HG03108 (cell line): ENCODE data around the gene POLR2L.

Source experiments
- ATAC-seq: cut with Tn5 transposase; IDR thresholded peaks from one replicate; pipeline ENCODE4 v1.9.1; 2021; ENCODE audit warnings: moderate library complexity; ENCODE audit not compliant: unreplicated experiment

The POLR2L gene

DNA sequence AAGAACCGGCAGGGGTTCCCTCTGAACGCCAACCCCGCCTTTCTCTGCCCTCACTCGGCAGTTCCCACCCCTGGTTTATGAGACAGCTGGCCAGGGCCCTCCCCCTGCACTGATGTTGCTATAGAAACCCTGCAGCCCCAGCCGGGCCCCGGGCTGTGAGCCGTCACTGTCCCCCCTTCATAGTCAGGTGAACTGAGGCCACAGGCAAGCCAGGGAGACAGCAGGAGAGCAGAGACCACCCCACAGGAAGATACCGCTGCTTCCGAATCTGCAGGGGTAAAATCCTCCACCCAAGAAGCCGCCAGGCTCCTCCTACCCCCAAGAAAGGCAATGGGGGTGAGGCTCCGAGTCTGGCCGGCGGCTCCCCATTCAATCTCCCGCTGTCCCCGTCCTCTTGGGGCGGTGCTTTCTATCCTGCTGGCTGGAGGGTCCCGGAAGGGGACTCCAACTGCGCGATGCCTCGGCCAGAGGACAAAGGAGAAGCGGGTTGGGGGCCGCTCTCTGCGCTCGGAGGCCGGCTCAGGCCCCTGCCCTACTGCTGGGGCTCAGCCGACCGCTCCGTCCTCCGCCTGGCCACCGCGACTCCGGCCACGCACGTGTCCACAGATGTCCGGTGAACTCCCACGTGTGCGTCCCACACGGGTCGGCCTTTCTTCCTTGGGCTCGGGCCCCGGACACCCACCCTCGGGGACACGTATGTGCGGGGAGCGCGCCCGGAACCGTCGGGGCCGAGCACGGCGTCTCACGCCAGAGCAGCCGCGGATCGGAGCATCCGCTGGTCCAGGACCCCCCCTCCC lies 44.8 kb downstream of the POLR2L start:
- peak; percentile 32 for ATAC-seq

- no peak for ATAC-seq
Measured at GRCh38 chr11:796565-797295, 45.6 kb downstream of the POLR2L start.

GRCh38 chr11:795634-796564 lies 46.4 kb downstream of the POLR2L start:
- no peak for ATAC-seq

DNA sequence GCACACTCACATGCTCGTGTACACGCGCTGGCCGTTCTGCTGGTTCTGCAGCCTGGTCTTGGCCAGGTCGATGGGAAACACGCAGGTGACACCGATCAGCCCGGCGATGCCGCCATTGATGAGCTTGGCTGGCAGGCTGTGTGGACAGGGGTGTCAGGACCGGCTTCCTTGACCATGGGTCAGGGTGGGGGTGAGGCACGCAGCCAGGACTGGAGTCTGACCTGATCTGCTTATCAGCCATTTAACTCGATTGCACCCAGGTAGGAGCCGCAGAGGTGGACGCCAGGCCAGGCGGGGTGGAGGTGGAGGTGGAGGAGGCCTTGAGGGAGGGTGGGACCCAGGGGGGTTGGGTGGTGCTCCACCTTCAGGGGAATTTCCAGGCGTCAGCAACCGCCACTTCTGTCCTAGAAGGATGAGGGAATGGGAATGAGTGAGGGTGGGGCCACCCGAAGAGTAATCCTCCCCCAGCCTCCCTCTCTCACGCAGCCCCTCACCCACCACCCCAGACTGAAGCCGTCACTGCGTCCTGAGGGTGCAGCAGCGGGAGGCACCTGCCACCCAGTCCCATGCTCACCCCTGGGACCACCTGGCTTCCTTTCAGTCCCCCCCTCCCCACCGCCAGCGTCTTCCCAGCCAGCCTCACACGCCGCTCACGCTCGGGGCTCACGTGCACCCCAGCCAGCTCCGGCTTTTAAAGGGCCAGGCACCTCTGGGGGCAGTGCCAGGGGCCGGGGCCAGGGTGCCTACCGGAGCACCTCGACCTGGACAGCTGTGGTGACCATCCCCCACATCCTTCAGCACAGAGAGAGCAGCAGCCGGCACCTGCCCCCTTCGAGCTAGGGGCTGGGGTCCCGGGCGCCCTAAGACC lies 47.3 kb downstream of the POLR2L start:
- ATAC-seq = no peak

GRCh38 chr11:794013-794765 lies 48.1 kb downstream of the POLR2L start:
- no peak for ATAC-seq

GRCh38 chr11:793556-793955 lies 48.8 kb downstream of the POLR2L start:
- no peak for ATAC-seq

DNA sequence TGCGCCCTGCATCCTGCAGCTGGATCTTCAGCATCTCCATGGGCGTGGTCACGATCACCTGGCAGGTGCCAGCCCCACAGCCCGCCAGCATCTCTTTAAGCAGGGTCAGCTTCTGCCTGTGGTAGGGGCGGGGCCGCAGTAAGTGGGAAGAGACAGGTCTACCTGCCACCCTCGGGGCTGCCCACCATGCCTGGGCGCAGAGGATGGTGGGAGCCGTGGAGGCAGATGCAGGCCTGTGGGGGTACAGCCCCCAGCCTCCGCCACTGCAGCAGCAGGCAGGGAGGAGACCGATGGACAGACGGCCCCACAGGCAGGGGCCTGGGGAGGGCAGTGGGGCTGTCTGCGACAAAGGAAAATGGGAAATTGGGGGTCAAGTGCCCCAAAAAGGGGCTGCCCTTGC lies 49.5 kb downstream of the POLR2L start:
- ATAC-seq = no peak

GRCh38 chr11:792535-792821 lies 49.9 kb downstream of the POLR2L start:
- ATAC-seq = no peak

GRCh38 chr11:791658-792534 lies 50.4 kb downstream of the POLR2L start:
- ATAC-seq = no peak

DNA sequence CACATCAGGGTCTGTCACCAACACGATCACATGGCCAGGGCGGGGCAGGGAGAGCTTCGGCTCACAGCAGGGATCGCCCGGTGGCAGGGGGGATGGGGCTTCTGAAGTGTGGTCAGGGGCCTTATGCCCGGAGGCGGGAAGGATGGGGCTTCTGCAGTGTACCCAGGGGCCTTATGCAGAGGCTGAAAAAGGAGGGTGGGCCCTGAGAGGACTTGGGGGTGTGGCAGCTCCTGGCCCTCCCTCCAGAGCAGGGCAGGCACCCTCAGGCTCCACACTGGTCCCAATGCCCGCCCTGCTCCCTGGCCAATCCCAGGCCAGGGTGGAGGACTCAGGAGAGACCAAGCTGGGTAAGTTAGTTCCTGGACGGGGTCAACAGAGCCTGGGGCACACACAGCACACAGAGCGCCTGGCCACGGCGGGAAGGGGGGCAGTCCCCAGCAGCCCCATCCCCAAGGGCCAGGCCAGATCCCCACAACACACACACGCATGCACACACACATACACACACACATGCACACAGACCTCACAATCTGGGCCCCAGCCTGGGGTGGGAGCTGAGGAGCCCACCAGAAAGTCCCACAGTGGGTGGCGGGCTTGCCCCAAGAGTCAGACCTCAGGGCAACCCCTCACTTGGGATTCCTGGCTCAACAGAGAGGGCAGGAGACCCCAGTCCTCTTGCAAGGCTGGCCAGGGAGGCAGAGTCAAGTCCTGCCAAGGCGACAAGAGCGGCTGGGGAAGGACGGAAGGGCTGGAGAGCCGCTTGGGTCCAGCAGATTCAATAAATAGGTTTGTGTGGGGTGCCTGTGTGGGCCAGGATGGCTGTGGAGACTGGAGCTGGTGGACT lies 51.4 kb downstream of the POLR2L start:
- no peak for ATAC-seq

- no peak for ATAC-seq
Measured at GRCh38 chr11:789943-790342, 52.4 kb downstream of the POLR2L start, which contains the start of gene CEND1. Gene CEND1 (minus strand): TSS chr11:790090. CDS start chr11:788576, 1,514 bp downstream.
